Mesenchymal stem cell (in vitro differentiated cells and primary cell): ENCODE measurements around the gene TMEM221.
A peak's percentile ranks its signal among the peaks of the same experiment; 100 is the strongest.

ENCODE experiments used
- DNase-seq: peaks from one replicate; pipeline ENCODE4 v3.0.0-alpha.2; 2013
- H2AFZ ChIP-seq: one replicate; pipeline ENCODE4 v1.6.1; 2013; ENCODE audit warnings: low read depth, mild to moderate bottlenecking, control low read depth, inconsistent platforms, low read length, moderate library complexity
- H2AK5ac ChIP-seq: 2 replicates; pipeline ENCODE4 v1.6.1; 2013; ENCODE audit warnings: low read length, moderate library complexity, mild to moderate bottlenecking, inconsistent platforms; ENCODE audit not compliant: severe bottlenecking
- H2BK120ac ChIP-seq: one replicate; pipeline ENCODE4 v1.6.1; 2013; ENCODE audit warnings: low read depth, mild to moderate bottlenecking, inconsistent platforms, low read length, moderate library complexity
- H2BK12ac ChIP-seq, 2 experiments: one replicate each; pipeline ENCODE4 v1.6.1; 2013; ENCODE audit warnings: inconsistent platforms in 2 of 2, low read length in 2 of 2, mild to moderate bottlenecking in 2 of 2, moderate library complexity in 2 of 2, control low read depth in 1 of 2
- H2BK15ac ChIP-seq: one replicate; pipeline ENCODE4 v1.6.1; 2013; ENCODE audit warnings: mild to moderate bottlenecking, low read depth, inconsistent platforms; ENCODE audit not compliant: poor library complexity, severe bottlenecking
- H2BK5ac ChIP-seq: 2 replicates; pipeline ENCODE4 v1.6.1; 2013; ENCODE audit warnings: low read depth, mild to moderate bottlenecking, low read length, control low read depth, inconsistent platforms; ENCODE audit not compliant: poor library complexity, severe bottlenecking
- H3K14ac ChIP-seq, 2 experiments: one replicate each; pipeline ENCODE4 v1.6.1; 2013; ENCODE audit warnings: inconsistent platforms in 2 of 2, low read length in 2 of 2, control low read depth in 1 of 2, mild to moderate bottlenecking in 1 of 2, moderate library complexity in 1 of 2
- H3K18ac ChIP-seq, 2 experiments: one replicate each; pipeline ENCODE4 v1.6.1; 2013; ENCODE audit warnings: inconsistent platforms in 2 of 2, low read length in 2 of 2, control low read depth in 1 of 2, low read depth in 1 of 2, mild to moderate bottlenecking in 1 of 2
- H3K23ac ChIP-seq, 2 experiments: one replicate each; pipeline ENCODE4 v1.6.1; 2013; ENCODE audit warnings: inconsistent platforms in 2 of 2, low read length in 2 of 2, mild to moderate bottlenecking in 2 of 2, moderate library complexity in 2 of 2, control low read depth in 1 of 2
- H3K27ac ChIP-seq: 2 replicates; pipeline ENCODE4 v1.5.1; 2013; ENCODE audit warnings: mild to moderate bottlenecking, moderate library complexity, low read length, control low read depth, inconsistent platforms; ENCODE audit not compliant: poor library complexity, severe bottlenecking
- H3K27me3 ChIP-seq, 2 experiments: 2 replicates each; pipeline versions ENCODE4 v1.6.1 to v1.7.0; 2013; ENCODE audit warnings: low read length in 2 of 2, mild to moderate bottlenecking in 2 of 2, moderate library complexity in 2 of 2, control low read depth in 1 of 2, inconsistent platforms in 1 of 2; ENCODE audit not compliant: control insufficient read depth in 1 of 2, insufficient read depth in 1 of 2
- H3K36me3 ChIP-seq, 2 experiments: 2 replicates each; pipeline versions ENCODE4 v1.6.1 to v1.7.0; 2013; ENCODE audit warnings: low read length in 2 of 2, control low read depth in 1 of 2, inconsistent platforms in 1 of 2, low read depth in 1 of 2, mild to moderate bottlenecking in 1 of 2; ENCODE audit not compliant: insufficient read depth in 2 of 2, control insufficient read depth in 1 of 2
- H3K4ac ChIP-seq, 2 experiments: one replicate each; pipeline ENCODE4 v1.6.1; 2013; ENCODE audit warnings: inconsistent platforms in 2 of 2, low read length in 2 of 2, mild to moderate bottlenecking in 2 of 2, moderate library complexity in 2 of 2, control low read depth in 1 of 2, low read depth in 1 of 2
- H3K4me1 ChIP-seq: 2 replicates; pipeline ENCODE4 v1.6.1; 2013; ENCODE audit warnings: low read depth, low read length, control low read depth; ENCODE audit not compliant: control insufficient read depth, insufficient read depth
- H3K4me2 ChIP-seq: 2 replicates; pipeline ENCODE4 v1.6.1; 2013; ENCODE audit warnings: low read length, mild to moderate bottlenecking, inconsistent platforms; ENCODE audit not compliant: poor library complexity, severe bottlenecking
- H3K4me3 ChIP-seq, 2 experiments: 2 replicates each; pipeline versions ENCODE4 v1.5.1 to v1.7.0; 2013; ENCODE audit warnings: low read length in 2 of 2, mild to moderate bottlenecking in 2 of 2, control low read depth in 1 of 2, low read depth in 1 of 2; ENCODE audit not compliant: insufficient read depth in 1 of 2
- H3K79me1 ChIP-seq: replicated peaks from 2 replicates; pipeline ENCODE4 v1.6.1; 2013; ENCODE audit warnings: mild to moderate bottlenecking, control low read depth, low read length, inconsistent platforms; ENCODE audit not compliant: poor library complexity, severe bottlenecking
- H3K9ac ChIP-seq: 2 replicates; pipeline ENCODE4 v1.7.0; 2013; ENCODE audit warnings: mild to moderate bottlenecking, low read length, moderate library complexity
- H3K9me3 ChIP-seq: 2 replicates; pipeline ENCODE4 v1.7.0; 2013; ENCODE audit warnings: mild to moderate bottlenecking, low read length; ENCODE audit not compliant: control insufficient read depth
- H4K8ac ChIP-seq: one replicate; pipeline ENCODE4 v1.6.1; 2013; ENCODE audit warnings: inconsistent platforms, mild to moderate bottlenecking, low read length, moderate library complexity
- H4K91ac ChIP-seq: one replicate; pipeline ENCODE4 v1.6.1; 2013; ENCODE audit warnings: mild to moderate bottlenecking, low read length, inconsistent platforms
- WGBS: methylation state at CpG from one replicate; pipeline ENCODE4 v1.1.7; 2013; ENCODE audit warnings: mixed read lengths; 5-methylcytosine and 5-hydroxymethylcytosine counted together

Gene TMEM221

DNA sequence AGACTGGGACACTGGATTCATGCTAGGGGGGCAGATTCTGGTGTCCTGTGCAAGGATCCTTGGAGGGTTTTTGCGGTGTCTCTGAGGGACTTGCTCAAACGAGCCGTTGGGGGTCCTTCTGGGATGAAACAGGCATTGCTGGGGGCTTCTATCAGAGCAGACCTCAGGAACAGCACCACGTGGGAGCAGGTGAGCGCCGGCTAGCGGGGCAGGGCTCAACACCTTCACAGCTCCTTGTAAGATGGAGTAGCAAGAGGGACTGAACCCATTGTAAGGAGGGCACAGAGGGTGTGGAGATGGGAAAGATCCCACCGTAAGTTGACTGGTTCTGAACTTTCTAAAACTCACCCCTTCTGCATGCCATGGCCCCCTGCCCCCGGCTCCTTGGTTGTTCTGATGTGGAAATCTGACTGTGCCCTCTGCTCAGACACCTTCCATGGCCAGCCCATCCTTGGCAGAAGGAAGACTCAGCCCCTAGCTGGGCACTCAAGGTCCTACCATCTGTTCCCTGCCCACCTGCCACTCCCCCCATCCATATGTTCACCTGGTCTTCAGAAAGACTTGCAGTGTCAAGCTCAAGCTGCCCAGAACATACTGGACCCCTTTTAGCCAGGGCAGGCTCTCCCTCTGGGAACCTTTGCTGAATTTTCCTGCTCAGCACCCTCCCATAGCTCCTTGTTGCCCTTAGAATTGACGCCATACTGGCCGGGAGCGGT, 23.1 kb upstream of the TMEM221 start:
- Histone ChIP-seq H3K27ac (no peak overlapping the region), H3K27me3 (no peaks in the 10 kb centered on the region), H2BK120ac (no peak overlapping the region), H3K79me1 (peaks cover 30% of the 10 kb centered on the region), H3K36me3 (peaks cover 3% of the 10 kb centered on the region in 2 experiments), H2BK15ac (no peak overlapping the region), H3K4me2 (peak overlapping the region; percentile 88), H3K4me3 (peak overlapping the region in 1 of 2 experiments; percentile 89), H4K8ac (no peak overlapping the region), H3K4me1 (peaks cover 32% of the 10 kb centered on the region), H3K18ac (no peak overlapping the region), H3K14ac (no peak overlapping the region), H3K23ac (no peak overlapping the region), H3K4ac (no peak overlapping the region), H2BK12ac (no peak overlapping the region), H3K9ac (peak overlapping the region; percentile 90), H2AFZ (no peak overlapping the region), H3K9me3 (no peaks in the 10 kb centered on the region), H4K91ac (no peak overlapping the region), H2BK5ac (no peak overlapping the region), H2AK5ac (no peak overlapping the region)
- 73% methylated on average over 9 of the region's 12 CpGs for WGBS
- no peak for DNase-seq

DNA sequence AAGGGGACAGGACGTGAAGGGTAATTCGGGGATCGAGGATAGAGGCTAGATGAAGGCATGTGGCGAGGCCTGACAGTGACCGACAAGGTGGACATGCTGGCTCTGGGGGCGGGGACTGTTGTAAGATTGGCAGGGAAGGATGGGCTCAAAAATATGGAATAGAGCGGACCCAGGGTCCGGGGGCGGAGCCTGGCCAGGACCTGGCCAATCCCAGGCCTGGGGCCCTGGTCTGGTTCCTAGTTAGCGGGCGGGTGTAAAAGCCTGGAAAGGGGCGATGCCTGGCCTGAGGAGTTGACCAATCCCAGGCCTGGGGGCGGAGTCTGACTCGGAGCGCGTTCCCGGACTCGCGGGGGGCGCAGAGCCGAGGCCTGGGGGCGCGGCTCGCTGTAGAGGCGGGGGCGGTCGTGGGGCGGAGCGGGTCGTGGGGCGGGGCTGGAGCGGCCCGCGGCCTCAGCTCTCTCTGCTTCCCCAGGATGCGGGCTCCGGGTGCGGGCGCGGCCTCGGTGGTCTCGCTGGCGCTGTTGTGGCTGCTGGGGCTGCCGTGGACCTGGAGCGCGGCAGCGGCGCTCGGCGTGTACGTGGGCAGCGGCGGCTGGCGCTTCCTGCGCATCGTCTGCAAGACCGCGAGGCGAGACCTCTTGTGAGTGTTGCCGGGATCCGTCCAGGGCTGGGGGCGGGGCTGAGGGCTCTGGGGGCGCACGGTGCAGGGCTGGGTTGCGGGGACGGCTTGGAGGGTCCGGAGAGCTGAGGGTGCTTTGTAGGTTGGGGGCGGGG, 21.8 kb upstream of the TMEM221 start, which contains the start of gene SLC27A1:
Gene SLC27A1, plus strand, starts transcription at position 457 of the 774 bp plus-strand sequence. Its CDS starts 17 bp downstream, at position 474.
- Histone ChIP-seq H3K79me1 (peaks cover 24% of the 10 kb centered on the region), H2BK5ac (peak within 1 kb of the TSS; percentile 49), H3K18ac (peak within 1 kb of the TSS; percentile 97 to 99), H3K9ac (peak within 1 kb of the TSS; percentile 90), H3K4me2 (peak within 1 kb of the TSS; percentile 88), H2AFZ (peak within 1 kb of the TSS; percentile 99), H3K14ac (peak within 1 kb of the TSS in 1 of 2 experiments; percentile 100), H2BK120ac (peak within 1 kb of the TSS; percentile 50), H3K4me1 (peaks cover 26% of the 10 kb centered on the region), H3K27ac (peak within 1 kb of the TSS; percentile 72), H3K27me3 (no peaks in the 10 kb centered on the region), H3K4me3 (peak within 1 kb of the TSS; percentile 89 to 99), H2BK15ac (peak within 1 kb of the TSS; percentile 99), H3K9me3 (no peaks in the 10 kb centered on the region), H3K36me3 (peaks cover 3% of the 10 kb centered on the region in 2 experiments), H4K91ac (peak within 1 kb of the TSS; percentile 83), H3K4ac (peak within 1 kb of the TSS; percentile 89 to 94), H2BK12ac (peak within 1 kb of the TSS in 1 of 2 experiments; percentile 94), H4K8ac (peak within 1 kb of the TSS; percentile 94), H2AK5ac (peak within 1 kb of the TSS; percentile 19), H3K23ac (peak within 1 kb of the TSS in 1 of 2 experiments; percentile 95)
- peak; percentile 99 for DNase-seq
- WGBS: under 1% methylated on average over 43 of the region's 67 CpGs

DNA sequence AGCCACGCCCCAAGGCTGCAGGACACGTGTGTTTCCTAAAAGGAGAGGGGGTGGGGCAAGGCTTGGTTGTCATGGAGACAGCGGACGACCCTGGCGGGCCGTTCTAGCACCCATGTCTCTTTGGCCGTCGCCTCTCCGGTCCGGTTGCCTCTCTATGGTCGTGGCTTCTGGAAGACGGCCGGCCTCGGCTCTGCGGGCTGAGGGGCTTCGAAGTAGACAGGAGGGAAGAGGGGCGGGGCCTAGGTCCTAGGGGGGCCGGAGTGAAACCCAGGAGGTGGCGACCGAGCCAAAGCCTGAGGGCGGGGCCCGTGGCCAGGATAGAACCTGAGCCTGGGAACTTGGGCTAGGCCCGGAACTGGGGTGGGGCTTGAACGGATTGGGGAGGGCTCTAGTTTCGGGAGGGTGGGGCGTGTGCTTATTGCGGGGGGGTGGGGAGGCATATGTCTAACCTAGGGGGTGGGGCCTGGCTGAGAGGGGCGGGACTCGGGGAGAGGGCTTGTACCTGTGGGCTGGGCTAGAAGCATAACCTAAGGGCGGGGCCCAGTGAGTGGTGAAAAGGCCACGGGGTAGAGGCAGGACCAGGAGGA, 21.1 kb upstream of the TMEM221 start:
- peak overlapping the region; percentile 67 to 80 for H3K4me3 ChIP-seq
- H2BK5ac ChIP-seq: peak overlapping the region; percentile 49
- peak overlapping the region in 1 of 2 experiments; percentile 61 for H3K14ac ChIP-seq
- peak overlapping the region; percentile 88 for H3K4me2 ChIP-seq
- DNase-seq: peak; percentile 93
- no peak overlapping the region for H2BK120ac ChIP-seq
- peaks cover 22% of the 10 kb centered on the region for H3K4me1 ChIP-seq
- no peaks in the 10 kb centered on the region for H3K9me3 ChIP-seq
- peak overlapping the region; percentile 72 for H4K8ac ChIP-seq
- peak overlapping the region; percentile 98 for H2BK15ac ChIP-seq
- peaks cover 3% of the 10 kb centered on the region in 2 experiments for H3K36me3 ChIP-seq
- peak overlapping the region; percentile 87 for H3K9ac ChIP-seq
- peaks cover 0 to 3% of the 10 kb centered on the region in 2 experiments for H3K27me3 ChIP-seq
- H2AK5ac ChIP-seq: no peak overlapping the region
- peak overlapping the region; percentile 56 for H4K91ac ChIP-seq
- peak overlapping the region; percentile 85 for H2AFZ ChIP-seq
- peak overlapping the region; percentile 67 to 92 for H3K18ac ChIP-seq
- H3K79me1 ChIP-seq: peaks cover 19% of the 10 kb centered on the region
- under 1% methylated on average over 30 of the region's 31 CpGs for WGBS
- peak overlapping the region; percentile 72 for H3K27ac ChIP-seq
- peak overlapping the region in 1 of 2 experiments; percentile 40 for H3K4ac ChIP-seq
- H3K23ac ChIP-seq: no peak overlapping the region
- peak overlapping the region in 1 of 2 experiments; percentile 94 for H2BK12ac ChIP-seq
